Measurements from ENCODE around the gene MAP3K5. TPM values are rescaled to one million over a fixed set of nuclear protein-coding genes. Genes with fewer than 3 reads are reported as not detected.

The MAP3K5 gene
- total and polyA plus RNA-seq, 7 donors, result 7.4 to 17.8 (median 9.4) TPM

DNA sequence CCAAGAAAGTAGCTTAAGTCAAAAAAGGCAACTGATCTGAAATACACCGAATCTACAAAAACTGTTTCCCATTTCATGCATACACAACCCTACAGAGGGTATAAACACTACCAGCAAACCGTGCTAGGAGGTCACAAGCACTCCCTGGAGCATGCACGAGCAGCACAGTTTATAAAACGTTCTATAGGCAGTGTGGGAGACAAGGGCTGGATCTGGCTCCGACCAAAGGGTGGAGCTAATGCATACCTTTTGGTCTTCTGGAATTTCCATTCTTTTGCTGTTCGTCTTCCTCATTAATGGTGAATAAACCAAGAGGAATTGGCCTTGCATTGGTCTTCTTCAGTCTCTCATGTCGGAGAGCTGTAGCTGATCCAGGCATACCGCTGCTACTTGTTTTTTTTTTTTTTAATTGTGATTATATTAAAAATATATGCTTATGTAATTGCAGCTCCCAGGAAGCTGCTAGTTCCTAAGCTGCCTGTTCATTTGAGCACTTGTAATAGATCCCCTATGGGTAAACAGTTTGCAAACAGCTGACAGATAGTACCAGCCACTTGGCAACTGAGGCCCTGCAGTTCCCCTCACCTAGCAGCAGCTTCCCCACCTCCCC lies 266.6 kb downstream of the MAP3K5 start:
- intact Hi-C loops (cut with DNase I), result no loop called here
- Histone ChIP-seq H3K36me3 (no peaks in the 10 kb centered on the region), H3K27ac (no peak overlapping the region), H3K4me3 (no peak overlapping the region), H3K9me3 (no peaks in the 10 kb centered on the region), H3K27me3 (peaks cover 0 to 3% (median 0%) of the 10 kb centered on the region in 3 donors), H3K4me1 (peaks cover 0 to 10% (median 1%) of the 10 kb centered on the region in 4 donors)
- TF ChIP-seq EP300 (IDR thresholded peaks at IDR 0.05), result no peak
- WGBS, 2 donors, result 45 to 68% methylated on average over 8 of the region's 8 CpGs
- DNase-seq, result no peak

- Histone ChIP-seq H3K4me1 (peaks cover 0 to 10% (median 1%) of the 10 kb centered on the region in 4 donors), H3K4me3 (no peak overlapping the region), H3K27ac (no peak overlapping the region), H3K9me3 (no peaks in the 10 kb centered on the region), H3K36me3 (no peaks in the 10 kb centered on the region), H3K27me3 (peaks cover 0 to 3% (median 0%) of the 10 kb centered on the region in 3 donors)
- intact Hi-C loops (cut with DNase I), result no loop called here
- TF ChIP-seq CTCF (IDR thresholded peaks at IDR 0.05) (no peak), EP300 (IDR thresholded peaks at IDR 0.05) (no peak), POLR2A (IDR thresholded peaks at IDR 0.05) (no peak), POLR2AphosphoS5 (IDR thresholded peaks at IDR 0.05) (no peak)
- no peak for DNase-seq
- 26 to 27% methylated on average over 2 of the region's 2 CpGs for WGBS, 2 donors
These were observed 267.3 kb downstream of the MAP3K5 start for GRCh38 chr6:136524936-136525413.

GRCh38 chr6:136524339-136524935 lies 267.8 kb downstream of the MAP3K5 start:
- Histone ChIP-seq H3K4me3 (no peak overlapping the region), H3K27ac (no peak overlapping the region), H3K9me3 (no peaks in the 10 kb centered on the region), H3K27me3 (peaks cover 0 to 3% (median 0%) of the 10 kb centered on the region in 3 donors), H3K36me3 (no peaks in the 10 kb centered on the region), H3K4me1 (peaks cover 0 to 10% (median 1%) of the 10 kb centered on the region in 4 donors)
- 25 to 40% methylated on average over 2 of the region's 2 CpGs for WGBS, 2 donors
- no peak for DNase-seq
- intact Hi-C loops (cut with DNase I), result no loop called here
- TF ChIP-seq POLR2AphosphoS5 (IDR thresholded peaks at IDR 0.05), result no peak
- no peak for TF ChIP-seq POLR2A (IDR thresholded peaks at IDR 0.05)

- no peaks in the 10 kb centered on the region for H3K9me3 ChIP-seq
- H3K4me1 ChIP-seq, result peaks cover 0 to 10% (median 1%) of the 10 kb centered on the region in 4 donors
- intact Hi-C loops (cut with DNase I), result no loop called here
- H3K27ac ChIP-seq, result no peak overlapping the region
- H3K27me3 ChIP-seq, result peaks cover 0 to 3% (median 0%) of the 10 kb centered on the region in 3 donors
- DNase-seq, result no peak
- no peak overlapping the region for H3K4me3 ChIP-seq
- no peaks in the 10 kb centered on the region for H3K36me3 ChIP-seq
- no peak for TF ChIP-seq EP300 (IDR thresholded peaks at IDR 0.05)
- no peak for TF ChIP-seq CTCF (IDR thresholded peaks at IDR 0.05)
- no peak for TF ChIP-seq POLR2A (IDR thresholded peaks at IDR 0.05)
- TF ChIP-seq POLR2AphosphoS5 (IDR thresholded peaks at IDR 0.05), result no peak
- 92 to 93% methylated on average over 4 of the region's 4 CpGs for WGBS, 2 donors
These were observed 269.1 kb downstream of the MAP3K5 start for GRCh38 chr6:136523196-136523595.

GRCh38 chr6:136522636-136523035 lies 269.6 kb downstream of the MAP3K5 start:
- TF ChIP-seq POLR2AphosphoS5 (IDR thresholded peaks at IDR 0.05) (no peak), POLR2A (IDR thresholded peaks at IDR 0.05) (no peak), EP300 (IDR thresholded peaks at IDR 0.05) (no peak), CTCF (IDR thresholded peaks at IDR 0.05) (no peak)
- H3K9me3 ChIP-seq, result no peaks in the 10 kb centered on the region
- WGBS, 2 donors, result 94 to 95% methylated on average over 3 of the region's 3 CpGs
- H3K36me3 ChIP-seq, result no peaks in the 10 kb centered on the region
- no peaks in the 10 kb centered on the region for H3K27me3 ChIP-seq
- intact Hi-C loops (cut with DNase I), result no loop called here
- peaks cover 0 to 10% (median 1%) of the 10 kb centered on the region in 4 donors for H3K4me1 ChIP-seq
- DNase-seq, result no peak
- H3K27ac ChIP-seq, result no peak overlapping the region
- no peak overlapping the region for H3K4me3 ChIP-seq

Data from sigmoid colon (tissue), 7 donors.